Measurements from ENCODE around the gene STPG2. TPM values are rescaled to one million over a fixed set of nuclear protein-coding genes. Genes with fewer than 3 reads are reported as not detected.

STPG2 gene
- total RNA-seq, 4 donors from 2014 or later = 0.90 to 2.4 (median 1.5) TPM

- Histone ChIP-seq H3K36me3 (no peaks in the 10 kb centered on the region), H3K9me3 (no peaks in the 10 kb centered on the region), H3K4me3 (no peak overlapping the region), H3K27me3 (no peaks in the 10 kb centered on the region), H3K4me1 (no peaks in the 10 kb centered on the region), H3K27ac (no peak overlapping the region)
- 80 to 89% methylated on average over 4 of the region's 4 CpGs for whole genome bisulfite sequencing, 2 donors
- TF ChIP-seq POLR2A (IDR thresholded peaks at IDR 0.05) (no peak), EP300 (IDR thresholded peaks at IDR 0.05) (no peak)
- TF ChIP-seq, protein P1, sequence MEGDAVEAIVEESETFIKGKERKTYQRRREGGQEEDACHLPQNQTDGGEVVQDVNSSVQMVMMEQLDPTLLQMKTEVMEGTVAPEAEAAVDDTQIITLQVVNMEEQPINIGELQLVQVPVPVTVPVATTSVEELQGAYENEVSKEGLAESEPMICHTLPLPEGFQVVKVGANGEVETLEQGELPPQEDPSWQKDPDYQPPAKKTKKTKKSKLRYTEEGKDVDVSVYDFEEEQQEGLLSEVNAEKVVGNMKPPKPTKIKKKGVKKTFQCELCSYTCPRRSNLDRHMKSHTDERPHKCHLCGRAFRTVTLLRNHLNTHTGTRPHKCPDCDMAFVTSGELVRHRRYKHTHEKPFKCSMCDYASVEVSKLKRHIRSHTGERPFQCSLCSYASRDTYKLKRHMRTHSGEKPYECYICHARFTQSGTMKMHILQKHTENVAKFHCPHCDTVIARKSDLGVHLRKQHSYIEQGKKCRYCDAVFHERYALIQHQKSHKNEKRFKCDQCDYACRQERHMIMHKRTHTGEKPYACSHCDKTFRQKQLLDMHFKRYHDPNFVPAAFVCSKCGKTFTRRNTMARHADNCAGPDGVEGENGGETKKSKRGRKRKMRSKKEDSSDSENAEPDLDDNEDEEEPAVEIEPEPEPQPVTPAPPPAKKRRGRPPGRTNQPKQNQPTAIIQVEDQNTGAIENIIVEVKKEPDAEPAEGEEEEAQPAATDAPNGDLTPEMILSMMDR (IDR thresholded peaks at IDR 0.05) = no peak
- no peak for DNase-seq (ENCODE audit: low spot score in 2 of 2)
Observed at GRCh38 chr4:97590266-97590665, 553.0 kb downstream of the STPG2 start.

- Histone ChIP-seq H3K27me3 (no peaks in the 10 kb centered on the region), H3K36me3 (no peaks in the 10 kb centered on the region), H3K4me3 (no peak overlapping the region), H3K9me3 (no peaks in the 10 kb centered on the region), H3K27ac (no peak overlapping the region), H3K4me1 (no peaks in the 10 kb centered on the region)
- no peak for DNase-seq (ENCODE audit: low spot score in 2 of 2)
- WGBS, 2 donors = 84% methylated on average over 5 of the region's 5 CpGs
- TF ChIP-seq POLR2A (IDR thresholded peaks at IDR 0.05) (no peak), EP300 (IDR thresholded peaks at IDR 0.05) (no peak)
- TF ChIP-seq, protein P1 (IDR thresholded peaks at IDR 0.05) = no peak
Observed at GRCh38 chr4:97589481-97590196, 553.6 kb downstream of the STPG2 start.

- Histone ChIP-seq H3K4me1 (no peaks in the 10 kb centered on the region), H3K36me3 (no peaks in the 10 kb centered on the region), H3K27ac (no peak overlapping the region), H3K4me3 (no peak overlapping the region), H3K9me3 (no peaks in the 10 kb centered on the region), H3K27me3 (no peaks in the 10 kb centered on the region)
- TF ChIP-seq, protein P1 (IDR thresholded peaks at IDR 0.05) = no peak
- no peak for TF ChIP-seq EP300 (IDR thresholded peaks at IDR 0.05)
- TF ChIP-seq POLR2A (IDR thresholded peaks at IDR 0.05) = no peak
- WGBS, 2 donors = 89 to 90% methylated on average over 2 of the region's 2 CpGs
- DNase-seq (ENCODE audit: low spot score in 2 of 2) = no peak
Observed at GRCh38 chr4:97587912-97588311, 555.4 kb downstream of the STPG2 start.

DNA sequence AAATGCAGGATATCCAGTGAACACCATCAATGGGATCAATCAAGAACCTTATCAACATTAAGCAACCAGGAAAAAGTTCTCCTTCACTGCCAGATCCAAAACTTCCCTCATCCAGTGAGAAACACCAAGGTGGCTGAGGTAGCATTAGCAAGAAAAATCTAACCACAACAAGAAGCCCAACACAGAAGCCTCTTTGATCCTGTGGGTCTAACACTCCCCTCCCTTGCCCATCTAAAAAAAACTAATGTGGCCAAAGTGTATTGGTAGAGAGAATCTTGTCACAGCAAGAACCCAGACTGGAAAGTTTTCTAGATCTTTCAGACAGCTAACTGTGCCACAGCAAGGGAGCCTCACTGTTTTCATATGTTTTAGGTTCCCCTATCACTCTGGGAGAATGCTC lies 558.0 kb downstream of the STPG2 start:
- H3K4me1 ChIP-seq = no peaks in the 10 kb centered on the region
- TF ChIP-seq, protein P1 (IDR thresholded peaks at IDR 0.05) = no peak
- TF ChIP-seq EP300 (IDR thresholded peaks at IDR 0.05) (no peak), POLR2A (IDR thresholded peaks at IDR 0.05) (no peak)
- no peaks in the 10 kb centered on the region for H3K9me3 ChIP-seq
- no peaks in the 10 kb centered on the region for H3K36me3 ChIP-seq
- H3K27ac ChIP-seq = no peak overlapping the region
- no peak overlapping the region for H3K4me3 ChIP-seq
- H3K27me3 ChIP-seq = no peaks in the 10 kb centered on the region
- DNase-seq (ENCODE audit: low spot score in 2 of 2) = no peak

DNA sequence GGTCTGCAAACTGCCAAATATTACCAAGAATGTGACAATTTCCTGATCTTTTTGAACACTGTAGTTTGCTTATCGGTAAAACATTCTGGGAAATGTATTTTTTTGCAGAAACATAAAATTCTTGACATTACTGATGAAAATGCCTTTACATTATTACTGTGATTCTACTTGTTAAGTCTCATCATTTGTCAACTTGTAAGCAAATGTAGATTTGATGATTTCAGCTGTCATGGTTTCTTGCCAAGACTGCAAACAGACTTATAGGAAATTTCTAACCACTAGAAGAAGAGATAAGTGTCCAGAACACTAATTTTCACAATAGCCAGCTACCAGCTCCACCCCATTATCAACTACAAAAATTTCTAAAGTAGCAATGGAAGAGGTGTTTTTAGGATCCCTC lies 560.4 kb downstream of the STPG2 start:
- H3K9me3 ChIP-seq = no peaks in the 10 kb centered on the region
- H3K36me3 ChIP-seq = no peaks in the 10 kb centered on the region
- H3K4me3 ChIP-seq = no peak overlapping the region
- no peak for DNase-seq (ENCODE audit: low spot score in 2 of 2)
- WGBS, 2 donors = 34 to 43% methylated on average over 1 of the region's 1 CpG
- no peak for TF ChIP-seq EP300 (IDR thresholded peaks at IDR 0.05)
- TF ChIP-seq POLR2A (IDR thresholded peaks at IDR 0.05) = no peak
- TF ChIP-seq, protein P1 (IDR thresholded peaks at IDR 0.05) = no peak
- H3K4me1 ChIP-seq = no peaks in the 10 kb centered on the region
- H3K27me3 ChIP-seq = no peaks in the 10 kb centered on the region
- no peak overlapping the region for H3K27ac ChIP-seq
